SU-DHL-6 (cell line): ENCODE results near the gene FAM163A.

Source experiments
- CTCF ChIP-seq: fragments of 200-600 bp; sonication (generic); IDR thresholded peaks from one replicate; pipeline ENCODE4 v1.5.1; 2017; ENCODE audit warnings: antibody characterized with exemption, mild to moderate bottlenecking, low read length, moderate library complexity; ENCODE audit not compliant: insufficient read depth, poor library complexity, severe bottlenecking
- EZH2phosphoT487 ChIP-seq: fragments of 200-600 bp; sonication (generic), shearing (Covaris generic); conservative IDR thresholded peaks from 2 replicates; pipeline ENCODE4 v1.6.1; 2018; ENCODE audit warnings: mild to moderate bottlenecking, antibody characterized with exemption, low read length, moderate library complexity, mixed read lengths

GRCh38 chr1:179747611-179748010 lies 4.5 kb downstream of the FAM163A start:
- TF ChIP-seq CTCF (no peak), EZH2phosphoT487 (no peak)
